Endothelial cell (in vitro differentiated cells): ENCODE measurements around the gene PLK5. TPM values are rescaled to one million over a fixed set of nuclear protein-coding genes. Genes with fewer than 3 reads are reported as not detected.
"Not testable (repeated sequence)": the region's sequence is repeated elsewhere in the genome, so short reads cannot be mapped to it uniquely, and the experiment has no call there.

Experiments used
- DNase-seq: peaks from one replicate; pipeline ENCODE4 v3.0.0; 2021; ENCODE audit warnings: low spot score
- H3K27ac Mint-ChIP-seq: one replicate; pipeline ENCODE4 v1.8.0; 2021; ENCODE audit warnings: mixed read lengths, inconsistent platforms; ENCODE audit not compliant: unreplicated experiment
- H3K27me3 Mint-ChIP-seq: one replicate; pipeline ENCODE4 v1.8.0; 2021; ENCODE audit warnings: mild to moderate bottlenecking, moderate library complexity, mixed read lengths, inconsistent platforms; ENCODE audit not compliant: unreplicated experiment
- H3K36me3 Mint-ChIP-seq: one replicate; pipeline ENCODE4 v1.8.0; 2021; ENCODE audit warnings: mild to moderate bottlenecking, low read depth, mixed read lengths, inconsistent platforms; ENCODE audit not compliant: unreplicated experiment
- H3K4me1 Mint-ChIP-seq: one replicate; pipeline ENCODE4 v1.8.0; 2021; ENCODE audit warnings: mild to moderate bottlenecking, mixed read lengths, inconsistent platforms; ENCODE audit not compliant: unreplicated experiment
- H3K4me3 Mint-ChIP-seq: one replicate; pipeline ENCODE4 v1.8.0; 2021; ENCODE audit warnings: mild to moderate bottlenecking, mixed read lengths, inconsistent platforms; ENCODE audit not compliant: unreplicated experiment
- H3K9me3 Mint-ChIP-seq: one replicate; pipeline ENCODE4 v1.8.0; 2021; ENCODE audit warnings: mixed read lengths, inconsistent platforms; ENCODE audit not compliant: unreplicated experiment
- total RNA-seq: library from RNA; stranded (reverse); fragmentation: NEBNext Ultra II Directional; extraction: Animal tissue kit (Norgen Biotek cat#: 25700); gene quantifications from one replicate; pipeline ENCODE4 v1.2.1, GENCODE V29; 2021; ENCODE audit not compliant: unreplicated experiment
- TF ChIP-seq, protein P1 (sequence below): fragments of 200-600 bp; sonication (generic); IDR thresholded peaks from one replicate; pipeline ENCODE4 v1.5.0; 2021; ENCODE audit warnings: antibody characterized with exemption; ENCODE audit not compliant: unreplicated experiment

The PLK5 gene
- total RNA-seq, 1 donor from 2014 or later, result 1.1 TPM

DNA sequence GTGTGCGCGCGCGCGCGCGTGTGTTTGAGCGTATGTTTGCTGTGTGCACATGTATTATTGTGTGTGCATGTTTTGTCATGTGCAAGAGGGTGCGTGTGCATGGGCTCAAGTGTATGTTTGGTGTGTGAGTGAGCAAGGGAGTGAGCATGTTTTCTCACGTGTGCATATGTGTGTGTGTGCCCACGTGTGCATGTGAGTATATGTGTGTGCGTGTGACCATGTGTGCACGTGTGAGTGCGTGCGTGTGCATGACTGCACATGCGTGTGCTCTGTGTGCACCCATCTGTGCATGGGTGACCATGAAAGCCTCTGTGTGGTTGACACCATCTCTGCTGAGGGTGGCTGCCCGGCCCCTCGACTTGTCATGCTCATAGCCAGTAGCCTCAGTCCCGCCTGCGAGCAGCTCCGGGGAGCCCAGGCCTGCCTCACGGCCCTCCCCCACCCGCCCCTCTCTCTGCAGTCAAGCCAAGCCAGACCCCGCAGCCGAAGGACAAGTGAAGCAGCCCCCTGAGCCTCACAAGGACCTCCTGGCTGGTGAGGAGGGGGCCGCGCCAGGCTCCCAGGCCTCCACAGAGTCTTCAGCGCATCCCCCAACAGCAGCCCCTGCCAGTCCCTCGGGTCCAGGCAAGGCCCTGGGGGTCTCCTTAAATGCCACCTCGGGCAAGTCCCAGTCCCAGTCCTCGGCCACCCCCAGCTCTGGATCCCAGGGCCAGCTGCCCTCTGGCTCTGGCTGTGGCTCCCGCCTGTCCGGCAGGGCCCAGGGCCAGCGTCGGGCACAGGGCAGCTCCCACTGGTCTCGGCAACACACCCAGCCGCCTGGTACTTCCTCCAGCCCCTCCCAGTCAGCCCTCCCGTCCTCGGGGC lies 26.9 kb upstream of the PLK5 start:
- Mint-ChIP-seq H3K27ac (no peak overlapping the region), H3K4me3 (no peak overlapping the region), H3K4me1 (no peaks in the 10 kb centered on the region), H3K9me3 (no peaks in the 10 kb centered on the region), H3K27me3 (peaks cover 4% of the 10 kb centered on the region), H3K36me3 (no peaks in the 10 kb centered on the region)
- TF ChIP-seq, protein P1, sequence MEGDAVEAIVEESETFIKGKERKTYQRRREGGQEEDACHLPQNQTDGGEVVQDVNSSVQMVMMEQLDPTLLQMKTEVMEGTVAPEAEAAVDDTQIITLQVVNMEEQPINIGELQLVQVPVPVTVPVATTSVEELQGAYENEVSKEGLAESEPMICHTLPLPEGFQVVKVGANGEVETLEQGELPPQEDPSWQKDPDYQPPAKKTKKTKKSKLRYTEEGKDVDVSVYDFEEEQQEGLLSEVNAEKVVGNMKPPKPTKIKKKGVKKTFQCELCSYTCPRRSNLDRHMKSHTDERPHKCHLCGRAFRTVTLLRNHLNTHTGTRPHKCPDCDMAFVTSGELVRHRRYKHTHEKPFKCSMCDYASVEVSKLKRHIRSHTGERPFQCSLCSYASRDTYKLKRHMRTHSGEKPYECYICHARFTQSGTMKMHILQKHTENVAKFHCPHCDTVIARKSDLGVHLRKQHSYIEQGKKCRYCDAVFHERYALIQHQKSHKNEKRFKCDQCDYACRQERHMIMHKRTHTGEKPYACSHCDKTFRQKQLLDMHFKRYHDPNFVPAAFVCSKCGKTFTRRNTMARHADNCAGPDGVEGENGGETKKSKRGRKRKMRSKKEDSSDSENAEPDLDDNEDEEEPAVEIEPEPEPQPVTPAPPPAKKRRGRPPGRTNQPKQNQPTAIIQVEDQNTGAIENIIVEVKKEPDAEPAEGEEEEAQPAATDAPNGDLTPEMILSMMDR, result no peak
- DNase-seq, result no peak

DNA sequence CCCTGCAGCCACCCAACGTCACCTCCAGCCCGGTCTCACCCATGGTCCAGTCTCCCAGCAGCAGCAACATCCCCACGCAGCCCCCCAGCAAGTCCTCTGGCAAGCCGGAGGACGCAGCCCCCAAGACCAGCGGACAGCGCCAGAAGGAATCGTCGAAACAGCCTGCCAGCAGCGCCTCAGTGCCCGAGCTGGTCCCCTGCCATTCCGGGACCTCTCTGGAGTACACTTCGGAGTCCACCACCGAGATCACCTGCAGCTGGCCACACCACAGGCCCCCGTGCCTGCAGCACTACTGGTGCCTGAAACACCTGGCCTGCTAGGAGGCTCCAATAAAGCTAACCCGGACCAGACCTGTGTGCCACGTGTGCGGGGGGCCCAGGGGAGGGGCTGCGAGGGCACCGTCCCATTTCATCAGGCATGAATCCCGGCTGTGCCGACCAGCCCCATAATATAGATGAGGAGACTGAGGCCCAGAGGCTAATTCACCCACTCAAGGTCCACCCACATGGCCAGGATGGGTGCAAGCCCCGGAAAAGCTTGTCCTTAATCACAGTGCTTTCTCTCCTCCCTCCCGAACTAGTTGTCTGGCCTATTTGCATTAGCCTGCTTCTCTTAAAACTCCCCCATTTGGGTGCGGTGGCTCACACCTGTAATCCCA lies 26.2 kb upstream of the PLK5 start:
- Mint-ChIP-seq H3K4me1 (no peaks in the 10 kb centered on the region), H3K9me3 (no peaks in the 10 kb centered on the region), H3K4me3 (no peak overlapping the region), H3K27me3 (peaks cover 2% of the 10 kb centered on the region), H3K27ac (no peak overlapping the region), H3K36me3 (no peaks in the 10 kb centered on the region)
- TF ChIP-seq, protein P1, result no peak
- DNase-seq, result no peak

DNA sequence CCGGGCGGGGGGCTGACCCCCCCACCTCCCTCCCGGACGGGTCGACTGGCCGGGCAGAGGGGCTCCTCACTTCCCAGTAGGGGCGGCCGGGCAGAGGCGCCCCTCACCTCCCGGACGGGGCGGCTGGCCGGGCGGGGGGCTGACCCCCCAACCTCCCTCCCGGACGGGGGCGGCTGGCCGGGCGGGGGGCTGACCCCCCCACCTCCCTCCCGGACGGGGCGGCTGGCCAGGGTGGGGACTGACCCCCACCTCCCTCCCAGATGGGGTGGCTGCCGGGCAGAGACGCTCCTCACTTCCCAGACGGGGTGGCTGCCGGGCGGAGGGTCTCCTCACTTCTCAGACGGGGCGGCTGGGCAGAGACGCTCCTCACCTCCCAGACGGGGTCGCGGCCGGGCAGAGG lies 24.6 kb upstream of the PLK5 start:
- not testable (repeated sequence) for H3K9me3 Mint-ChIP-seq, H3K4me3 Mint-ChIP-seq, H3K27ac Mint-ChIP-seq, H3K36me3 Mint-ChIP-seq, H3K4me1 Mint-ChIP-seq, H3K27me3 Mint-ChIP-seq, DNase-seq

DNA sequence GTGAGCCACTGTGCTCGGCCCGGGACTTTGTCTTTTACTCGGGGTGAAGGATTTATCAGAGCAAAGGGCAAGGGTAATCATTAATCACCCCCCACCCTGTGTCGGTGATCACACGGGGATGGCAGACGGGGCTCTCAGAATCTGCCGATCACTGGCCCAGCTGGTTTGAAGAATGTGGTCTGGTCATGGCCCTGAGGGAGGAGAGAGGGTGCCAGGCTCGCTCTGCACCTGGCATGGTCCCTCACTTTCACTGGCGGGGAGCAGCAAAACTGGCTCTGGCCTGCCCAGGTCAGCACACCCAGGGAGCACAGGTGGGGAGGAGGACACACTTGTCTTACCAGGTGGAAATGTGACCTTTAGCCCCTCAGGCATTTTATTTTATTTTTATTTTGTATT lies 22.7 kb upstream of the PLK5 start:
- H3K27me3 Mint-ChIP-seq, result peaks cover 6% of the 10 kb centered on the region
- DNase-seq, result no peak
- no peaks in the 10 kb centered on the region for H3K4me1 Mint-ChIP-seq
- H3K9me3 Mint-ChIP-seq, result no peaks in the 10 kb centered on the region
- no peak overlapping the region for H3K27ac Mint-ChIP-seq
- TF ChIP-seq, protein P1, result no peak
- peaks cover 3% of the 10 kb centered on the region for H3K36me3 Mint-ChIP-seq
- no peak overlapping the region for H3K4me3 Mint-ChIP-seq

DNA sequence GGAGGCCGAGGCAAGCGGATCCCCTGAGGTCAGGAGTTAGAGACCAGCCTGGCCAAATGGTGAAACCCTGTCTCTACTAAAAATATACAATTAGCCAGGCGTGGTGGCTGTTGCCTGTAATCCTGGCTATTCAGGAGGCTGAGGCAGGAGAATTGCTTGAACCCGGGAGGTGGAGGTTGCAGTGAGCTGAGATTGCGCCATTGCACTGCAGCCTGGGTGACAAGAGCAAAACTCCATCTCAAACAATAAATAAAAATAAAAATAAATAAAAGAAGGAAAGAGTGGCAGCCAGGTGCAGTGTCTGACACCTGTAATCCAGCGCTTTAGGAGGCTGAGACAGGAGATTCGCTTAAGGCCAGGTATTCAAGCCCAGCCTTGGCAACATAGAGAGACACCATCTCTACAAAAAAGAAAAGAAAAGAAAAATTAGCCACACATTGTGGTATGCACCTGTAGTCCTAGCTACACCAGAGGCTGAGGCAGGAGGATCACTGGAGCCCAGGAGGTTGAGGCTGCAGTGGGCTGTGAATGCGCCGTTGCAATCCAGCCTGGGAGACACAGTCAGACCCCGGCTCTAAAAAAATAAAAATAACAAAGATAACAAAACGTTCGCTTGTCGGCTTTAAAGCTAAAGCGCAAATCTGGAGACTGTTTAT lies 21.3 kb upstream of the PLK5 start:
- Mint-ChIP-seq H3K4me1 (no peaks in the 10 kb centered on the region), H3K27ac (no peak overlapping the region), H3K9me3 (no peaks in the 10 kb centered on the region), H3K4me3 (no peak overlapping the region), H3K36me3 (peaks cover 3% of the 10 kb centered on the region), H3K27me3 (peaks cover 4% of the 10 kb centered on the region)
- TF ChIP-seq, protein P1, result no peak
- DNase-seq, result no peak
